ENCODE data around the gene ZNF256. TPM values are rescaled to one million over a fixed set of nuclear protein-coding genes. Genes with fewer than 3 reads are reported as not detected.

ZNF256 gene
- total and polyA plus RNA-seq, 10 of the 15 experiments (the other 5 are each of a cell fraction or from before 2014, with no cell fraction given), result 1.0 to 7.5 (median 4.3) TPM

- ChIA-PET SMC1A (ENCODE audit: uncharacterized antibody, unreplicated experiment) (no interaction called here), POLR2A (no interaction called here), CTCF (no interaction called here), RAD21 (ENCODE audit: unreplicated experiment) (no interaction called here)
- in situ Hi-C loops (cut with MboI) (no loop called here), intact Hi-C loops (cut with micrococcal nuclease; ENCODE audit: unreplicated experiment) (no loop called here)
- ATAC-seq (no peak), FAIRE-seq (no peak), DNase-seq (ENCODE audit: low read depth, low spot score) (no peak)
- H3K36me3 ChIP-seq (ENCODE audit: control insufficient read depth in 2 of 2, insufficient read depth in 2 of 2, low read length in 1 of 2), result no peaks in the 10 kb centered on the region
- no peak overlapping the region for H2AFZ ChIP-seq (ENCODE audit: control insufficient read depth, low read depth, low read length)
- peaks cover 9% of the 10 kb centered on the region; the same call in 2 of the 3 replicates for H3K9me3 ChIP-seq (replicated peaks; ENCODE audit: control insufficient read depth, insufficient read depth, low read length)
- H3K27ac ChIP-seq (ENCODE audit: control insufficient read depth, insufficient read depth), result no peak overlapping the region
- no TSS peak for BruUV-seq (replicated peaks)
- H3K27me3 ChIP-seq (replicated peaks in 1 of 2; ENCODE audit: control insufficient read depth in 2 of 2, insufficient read depth in 2 of 2, low read length in 1 of 2), result no peaks in the 10 kb centered on the region
- H3K4me2 ChIP-seq (ENCODE audit: control insufficient read depth, insufficient read depth), result no peak overlapping the region
- H4K20me1 ChIP-seq (ENCODE audit: control insufficient read depth, insufficient read depth), result no peaks in the 10 kb centered on the region
- peaks cover 10% of the 10 kb centered on the region for H3K79me2 ChIP-seq (ENCODE audit: control insufficient read depth, insufficient read depth, low read length)
- 64% methylated on average over 11 of the region's 12 CpGs for WGBS (ENCODE audit: insufficient coverage, insufficient replicate concordance, low lambda C conversion rate, missing lambda C conversion rate)
- H3K9ac ChIP-seq (ENCODE audit: control insufficient read depth, insufficient read depth, low read length), result no peak overlapping the region
- H3K4me3 ChIP-seq, result no peak overlapping the region
- H3K4me1 ChIP-seq (ENCODE audit: control insufficient read depth, insufficient read depth, low read length), result no peaks in the 10 kb centered on the region
- TF ChIP-seq CBX5 (IDR thresholded peaks at IDR 0.05; ENCODE audit: low read depth) (no peak), MEF2A (IDR thresholded peaks at IDR 0.05; ENCODE audit: insufficient read depth, low read depth, low read length) (no peak), IRF5 (IDR thresholded peaks at IDR 0.05; ENCODE audit: borderline replicate concordance) (no peak), KAT2A (conservative IDR thresholded peaks at IDR 0.05; ENCODE audit: control insufficient read depth, low read depth, low read length) (no peak), BRCA1 (IDR thresholded peaks at IDR 0.05; ENCODE audit: low read depth, low read length) (no peak), MYC (IDR thresholded peaks at IDR 0.05; ENCODE audit: insufficient read depth, insufficient read length, insufficient replicate concordance, low read length, severe bottlenecking) (no peak), NR2C1 (IDR thresholded peaks at IDR 0.05) (no peak), ZBTB4 (CRISPR knock-in tag; IDR thresholded peaks at IDR 0.05) (no peak), NR2C2 (IDR thresholded peaks at IDR 0.05; ENCODE audit: borderline replicate concordance, control insufficient read depth, insufficient read length, low read depth) (no peak), MAX (IDR thresholded peaks at IDR 0.05; ENCODE audit: low read depth, low read length) (no peak), USF2 (IDR thresholded peaks at IDR 0.05; ENCODE audit: borderline replicate concordance, low read depth, low read length) (no peak), IKZF2 (IDR thresholded peaks at IDR 0.05) (no peak), RBBP5 (conservative IDR thresholded peaks at IDR 0.05) (no peak), KLF5 (IDR thresholded peaks at IDR 0.05; ENCODE audit: partially characterized antibody) (no peak), FOXK2 (IDR thresholded peaks at IDR 0.05) (no peak), RELB (IDR thresholded peaks at IDR 0.05; ENCODE audit: low read depth) (no peak), SUPT20H (IDR thresholded peaks at IDR 0.05; ENCODE audit: borderline replicate concordance, control insufficient read depth, low read depth, low read length) (no peak)
Measured at GRCh38 chr19:57949702-57950101, 2.2 kb upstream of the ZNF256 start.
